Activated CD4-positive, alpha-beta T cell treated with anti-CD3 and anti-CD28 coated beads, Interleukin-10, Interleukin-2, amounts not matched to agents 100 ng/mL and 50 ng/mL, durations not matched to agents 16 hours and 8 hours (primary cell): ENCODE measurements around the gene ARMC6.

ENCODE experiments used
- DNase-seq: peaks from one replicate; pipeline ENCODE4 v3.0.0-alpha.2; 2020

ARMC6 gene

GRCh38 chr19:19055701-19056100 lies 22.3 kb downstream of the ARMC6 start:
- no peak for DNase-seq

- DNase-seq: no peak
These were observed 23.4 kb downstream of the ARMC6 start for GRCh38 chr19:19056636-19057275.

- no peak for DNase-seq
These were observed 23.9 kb downstream of the ARMC6 start for GRCh38 chr19:19057317-19057716.

- DNase-seq: no peak
These were observed 24.3 kb downstream of the ARMC6 start for GRCh38 chr19:19057720-19058119.

- DNase-seq: no peak
These were observed 25.8 kb downstream of the ARMC6 start for GRCh38 chr19:19059018-19059836.

- no peak for DNase-seq
These were observed 26.6 kb downstream of the ARMC6 start for GRCh38 chr19:19059837-19060611.

- no peak for DNase-seq
These were observed 28.1 kb downstream of the ARMC6 start for GRCh38 chr19:19061506-19061905.

GRCh38 chr19:19062454-19063182 lies 29.2 kb downstream of the ARMC6 start:
- DNase-seq: peak; percentile 23

GRCh38 chr19:19063183-19064097 lies 30.0 kb downstream of the ARMC6 start, which contains the start of gene SLC25A42:
TSS of gene SLC25A42 (plus strand) at chr19:19063994. CDS start at chr19:19096125, 32,131 bp downstream.
- peak; percentile 99 for DNase-seq

- no peak for DNase-seq
These were observed 30.8 kb downstream of the ARMC6 start for GRCh38 chr19:19064098-19064722.

- DNase-seq: peak; percentile 48
These were observed 31.7 kb downstream of the ARMC6 start for GRCh38 chr19:19064811-19065745.

- DNase-seq: no peak
These were observed 34.1 kb downstream of the ARMC6 start for GRCh38 chr19:19067276-19068072.

GRCh38 chr19:19068659-19069654 lies 35.6 kb downstream of the ARMC6 start:
- DNase-seq: no peak

- no peak for DNase-seq
These were observed 38.5 kb downstream of the ARMC6 start for GRCh38 chr19:19071897-19072296.

- DNase-seq: no peak
These were observed 40.9 kb downstream of the ARMC6 start for GRCh38 chr19:19074196-19074882.

- no peak for DNase-seq
These were observed 41.7 kb downstream of the ARMC6 start for GRCh38 chr19:19075126-19075525.

GRCh38 chr19:19076476-19076875 lies 43.1 kb downstream of the ARMC6 start:
- no peak for DNase-seq
